Stimulated activated memory B cell treated with anti-CD40 and anti-IgM and Interleukin-4, amounts not matched to agents 10 μg/mL and 1 μg/mL and 100 μg/mL, for 72 hours (primary cell): ENCODE data around the gene ARHGEF11.

ENCODE experiments used
- ATAC-seq: fragments of 150-1000 bp; cut with Tn5 transposase; 2 replicates; pipeline ENCODE4 v1.10.0; 2021
- H3K27ac Mint-ChIP-seq: one replicate; pipeline ENCODE4 v1.8.0; 2022; ENCODE audit warnings: mild to moderate bottlenecking, mixed read lengths
- H3K27me3 Mint-ChIP-seq: one replicate; pipeline ENCODE4 v1.8.0; 2022; ENCODE audit warnings: mixed read lengths
- H3K36me3 Mint-ChIP-seq: one replicate; pipeline ENCODE4 v1.8.0; 2022; ENCODE audit warnings: mixed read lengths
- H3K4me1 Mint-ChIP-seq: one replicate; pipeline ENCODE4 v1.8.0; 2022; ENCODE audit warnings: mixed read lengths
- H3K4me3 Mint-ChIP-seq: one replicate; pipeline ENCODE4 v1.8.0; 2022; ENCODE audit warnings: mild to moderate bottlenecking, moderate library complexity, mixed read lengths
- H3K9me3 Mint-ChIP-seq: one replicate; pipeline ENCODE4 v1.8.0; 2022; ENCODE audit warnings: mixed read lengths

The ARHGEF11 gene

DNA sequence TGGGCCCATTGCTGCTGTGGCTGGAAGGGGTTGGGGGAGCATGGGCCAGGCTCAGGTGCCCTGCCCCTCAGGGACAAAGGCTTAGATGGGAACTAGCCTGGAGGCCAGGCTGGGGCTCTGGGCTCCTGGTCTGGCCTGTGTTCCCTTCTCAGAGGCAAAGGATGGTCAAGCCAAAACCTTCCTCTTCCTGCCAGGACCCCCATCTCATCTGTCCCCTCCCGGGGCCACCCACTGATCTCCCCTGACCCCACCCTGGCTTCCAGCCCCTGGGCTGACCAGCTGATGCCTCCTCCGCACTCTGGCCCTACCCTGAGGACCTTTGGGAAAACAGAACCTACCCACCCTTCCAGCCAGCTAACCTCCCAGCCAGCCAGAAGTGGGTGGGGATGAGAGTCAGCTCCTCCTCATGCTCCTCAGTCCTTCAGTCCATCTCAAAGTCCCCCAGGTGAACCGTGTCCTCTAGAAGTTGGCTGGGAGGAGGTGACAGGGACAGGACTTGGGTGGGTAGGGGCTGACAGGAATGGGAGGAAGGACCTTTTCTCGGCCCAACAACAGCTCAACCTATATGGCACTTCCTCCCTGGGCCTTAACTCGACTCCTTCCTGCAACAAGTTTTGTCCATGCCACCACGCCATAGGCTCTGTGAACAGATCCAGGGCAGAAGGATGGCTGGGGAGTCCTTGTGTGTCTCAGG, 144.5 kb downstream of the ARHGEF11 start:
- Mint-ChIP-seq H3K9me3 (no peaks in the 10 kb centered on the region), H3K4me3 (no peak overlapping the region), H3K27ac (no peak overlapping the region), H3K36me3 (no peaks in the 10 kb centered on the region), H3K27me3 (peaks cover 66% of the 10 kb centered on the region), H3K4me1 (peaks cover 4% of the 10 kb centered on the region)
- ATAC-seq = no peak

DNA sequence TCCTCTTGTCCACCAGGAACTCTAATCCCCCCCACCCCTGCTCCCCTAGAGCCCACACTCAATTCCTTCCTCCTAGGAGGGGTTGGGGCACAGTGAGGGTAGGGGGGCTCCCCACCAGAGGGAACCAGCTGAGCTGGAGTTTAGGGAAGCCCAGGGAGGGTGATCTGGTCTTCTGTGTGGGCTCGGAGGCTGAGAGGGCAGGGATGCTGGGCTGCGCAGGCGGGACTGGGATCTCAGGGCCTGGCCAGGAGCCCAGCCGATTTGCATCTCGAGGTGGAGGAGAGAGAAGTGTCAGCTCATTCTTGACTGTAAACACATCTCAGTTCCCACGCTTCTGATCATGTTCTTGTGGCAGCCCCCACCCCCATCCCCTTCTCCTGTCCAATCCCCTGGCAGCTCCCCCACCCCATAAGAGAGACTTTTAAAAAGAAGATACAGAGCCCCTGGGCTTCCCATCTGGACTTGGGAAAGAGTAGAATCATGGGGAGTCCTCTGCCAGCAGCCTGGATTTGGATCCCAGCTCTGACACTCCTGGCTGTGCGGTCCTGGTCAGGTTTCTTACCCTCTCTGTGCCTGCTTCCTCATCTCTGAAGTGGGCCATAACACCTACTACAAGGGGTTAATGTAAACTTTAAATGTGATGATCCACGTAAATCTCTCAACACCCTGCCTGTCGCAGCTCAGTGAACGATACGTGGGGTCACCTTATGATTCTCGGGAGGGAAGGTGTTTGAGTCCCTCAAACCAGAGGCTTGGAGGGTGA, 145.4 kb downstream of the ARHGEF11 start:
- no peaks in the 10 kb centered on the region for H3K36me3 Mint-ChIP-seq
- H3K9me3 Mint-ChIP-seq = no peaks in the 10 kb centered on the region
- peaks cover 66% of the 10 kb centered on the region for H3K27me3 Mint-ChIP-seq
- H3K4me3 Mint-ChIP-seq = no peak overlapping the region
- H3K27ac Mint-ChIP-seq = no peak overlapping the region
- no peak for ATAC-seq
- peaks cover 4% of the 10 kb centered on the region for H3K4me1 Mint-ChIP-seq

DNA sequence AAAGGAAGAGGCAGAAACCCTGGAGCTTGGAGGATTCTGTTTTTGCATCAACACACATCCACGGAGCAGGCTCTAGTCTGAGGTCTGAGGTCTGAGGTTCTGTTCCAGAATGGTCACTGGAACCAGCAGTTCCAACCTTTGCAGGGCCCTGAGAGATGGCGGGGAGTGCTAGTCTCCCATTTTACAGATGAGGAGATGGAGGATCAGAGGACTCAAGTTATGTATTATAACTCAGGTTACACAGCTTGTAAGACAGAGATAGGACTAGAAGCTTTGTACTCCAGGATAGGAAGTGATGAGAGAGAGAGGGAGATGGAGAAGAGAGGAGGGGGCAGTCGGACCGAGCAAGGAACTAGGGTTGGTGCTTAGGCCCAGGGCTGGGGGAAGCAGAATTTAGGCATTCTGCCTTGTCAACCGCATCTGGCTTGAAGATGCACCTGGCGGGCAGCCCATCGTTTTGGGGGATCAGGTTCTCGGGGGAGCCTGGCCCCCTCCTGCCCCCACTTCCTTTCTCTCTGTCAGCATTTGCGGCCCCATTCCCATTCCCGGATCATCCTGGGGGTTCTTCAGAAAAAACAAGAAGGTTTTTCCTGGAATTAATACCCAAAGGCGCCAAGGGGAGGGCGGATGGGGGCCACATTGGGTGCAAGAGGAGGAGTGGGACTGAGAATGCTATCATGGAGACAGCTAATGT, 146.4 kb downstream of the ARHGEF11 start:
- H3K4me1 Mint-ChIP-seq = peaks cover 4% of the 10 kb centered on the region
- no peak for ATAC-seq
- no peak overlapping the region for H3K27ac Mint-ChIP-seq
- H3K9me3 Mint-ChIP-seq = no peaks in the 10 kb centered on the region
- no peaks in the 10 kb centered on the region for H3K36me3 Mint-ChIP-seq
- peaks cover 73% of the 10 kb centered on the region for H3K27me3 Mint-ChIP-seq
- H3K4me3 Mint-ChIP-seq = no peak overlapping the region

DNA sequence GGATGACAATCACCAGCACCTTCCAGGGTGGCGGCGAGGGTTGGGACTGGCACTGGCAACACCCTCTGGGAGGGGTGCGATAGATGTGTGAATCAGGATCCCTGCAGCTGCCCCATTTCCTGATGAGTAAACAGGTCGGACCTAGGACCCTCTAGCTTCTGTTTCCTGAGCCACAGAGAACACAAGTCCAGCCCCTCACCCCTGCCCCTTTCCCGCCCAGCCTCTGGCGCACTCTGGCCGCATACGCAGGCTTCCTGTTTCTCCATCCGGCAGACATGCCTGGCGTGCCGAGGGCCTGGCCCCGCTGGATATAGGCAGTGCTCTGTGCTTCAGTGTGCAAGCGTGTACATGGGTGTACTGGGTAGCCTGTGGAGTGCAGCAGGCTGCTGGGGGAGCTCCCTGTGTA, 147.4 kb downstream of the ARHGEF11 start:
- H3K27ac Mint-ChIP-seq = no peak overlapping the region
- H3K4me3 Mint-ChIP-seq = no peak overlapping the region
- H3K27me3 Mint-ChIP-seq = peaks cover 83% of the 10 kb centered on the region
- no peaks in the 10 kb centered on the region for H3K36me3 Mint-ChIP-seq
- ATAC-seq = no peak
- H3K4me1 Mint-ChIP-seq = peaks cover 4% of the 10 kb centered on the region
- no peaks in the 10 kb centered on the region for H3K9me3 Mint-ChIP-seq

DNA sequence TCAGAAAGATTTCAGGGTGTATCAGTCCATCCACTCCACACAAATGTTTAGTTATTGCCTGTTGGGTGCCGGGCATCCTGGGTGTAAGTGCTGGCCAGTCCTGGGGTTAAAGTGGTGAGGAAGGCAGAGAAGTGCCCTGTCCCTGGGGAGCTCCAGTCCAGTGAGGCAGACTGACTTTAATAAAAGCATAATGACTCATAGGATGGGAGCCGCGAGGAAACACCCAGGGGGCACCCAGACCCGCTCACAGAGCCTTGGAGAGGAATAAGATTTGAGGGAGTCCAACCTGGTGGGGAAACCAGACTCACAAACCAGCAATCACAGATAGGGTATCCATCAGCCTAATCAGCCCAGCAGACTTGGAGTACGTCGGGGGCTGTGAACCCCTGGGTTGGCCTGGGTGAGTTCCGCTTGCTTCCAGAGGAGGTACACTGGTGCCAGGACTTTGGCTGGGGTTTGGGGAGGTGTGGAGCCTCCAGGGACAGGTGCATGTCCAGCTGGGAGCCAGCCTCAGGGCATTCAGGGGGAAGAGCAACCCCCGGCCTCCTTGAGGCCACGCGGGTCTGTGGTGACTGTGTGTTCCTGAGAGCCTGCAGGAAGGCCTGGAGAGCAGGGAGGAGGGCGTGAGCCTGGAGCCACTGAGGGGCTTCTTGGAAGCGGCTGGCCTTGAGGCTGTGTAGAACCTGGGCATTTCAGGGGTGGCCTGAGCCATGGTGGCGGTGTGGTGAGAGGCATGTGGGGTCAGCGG, 148.3 kb downstream of the ARHGEF11 start:
- Mint-ChIP-seq H3K27ac (no peak overlapping the region), H3K4me1 (peaks cover 4% of the 10 kb centered on the region), H3K36me3 (no peaks in the 10 kb centered on the region), H3K27me3 (peaks cover 88% of the 10 kb centered on the region), H3K9me3 (no peaks in the 10 kb centered on the region), H3K4me3 (no peak overlapping the region)
- no peak for ATAC-seq

DNA sequence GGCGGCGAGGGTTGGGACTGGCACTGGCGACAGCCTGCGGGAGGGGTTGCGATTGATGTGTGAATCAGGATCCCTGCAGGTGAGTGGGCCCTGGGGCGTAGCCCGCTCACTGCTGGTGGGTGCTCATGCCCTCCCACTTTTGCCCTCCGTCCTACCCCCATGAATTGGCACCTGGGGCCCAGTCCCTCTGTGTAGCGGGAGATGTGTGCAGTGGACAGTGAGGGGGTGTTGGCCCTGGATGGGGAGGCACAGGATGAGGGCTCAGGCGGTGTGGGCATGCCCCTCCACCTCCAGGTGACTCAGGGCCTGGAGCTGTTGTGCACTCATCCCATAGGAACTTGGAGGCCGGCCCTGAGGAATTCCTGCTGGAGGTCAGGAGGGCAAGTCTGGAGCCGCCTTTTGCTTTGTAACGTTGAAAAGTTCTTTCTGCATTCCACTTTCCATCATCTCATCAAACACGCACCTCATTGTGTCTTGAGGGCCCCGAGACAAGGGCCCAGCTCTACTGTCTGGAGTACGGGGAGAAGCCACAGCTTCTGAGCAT, 149.0 kb downstream of the ARHGEF11 start:
- no peaks in the 10 kb centered on the region for H3K36me3 Mint-ChIP-seq
- H3K9me3 Mint-ChIP-seq = no peaks in the 10 kb centered on the region
- no peak overlapping the region for H3K4me3 Mint-ChIP-seq
- peaks cover 88% of the 10 kb centered on the region for H3K27me3 Mint-ChIP-seq
- H3K4me1 Mint-ChIP-seq = peaks cover 4% of the 10 kb centered on the region
- no peak overlapping the region for H3K27ac Mint-ChIP-seq
- ATAC-seq = no peak

DNA sequence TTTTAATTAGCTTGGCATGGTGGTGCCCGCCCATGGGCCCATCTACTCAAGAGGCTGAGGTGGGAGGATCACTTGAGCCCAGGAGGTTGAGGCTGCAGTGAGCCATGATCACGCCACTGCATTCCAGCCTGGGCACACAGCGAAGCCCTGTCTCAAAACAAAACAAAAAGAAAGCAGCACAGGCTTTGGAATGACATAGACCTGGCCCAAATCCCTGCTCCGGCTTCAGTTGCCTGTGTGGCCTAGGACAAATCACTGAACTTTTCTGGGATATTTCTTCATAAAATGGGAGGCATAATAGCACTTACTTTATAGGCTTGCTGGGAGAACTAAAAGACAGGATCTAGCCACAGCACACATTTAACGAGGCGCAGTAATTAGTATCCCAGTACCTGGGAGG, 149.6 kb downstream of the ARHGEF11 start:
- H3K36me3 Mint-ChIP-seq = no peaks in the 10 kb centered on the region
- no peak for ATAC-seq
- no peaks in the 10 kb centered on the region for H3K9me3 Mint-ChIP-seq
- H3K27me3 Mint-ChIP-seq = peaks cover 88% of the 10 kb centered on the region
- no peak overlapping the region for H3K27ac Mint-ChIP-seq
- H3K4me1 Mint-ChIP-seq = peaks cover 4% of the 10 kb centered on the region
- H3K4me3 Mint-ChIP-seq = no peak overlapping the region

DNA sequence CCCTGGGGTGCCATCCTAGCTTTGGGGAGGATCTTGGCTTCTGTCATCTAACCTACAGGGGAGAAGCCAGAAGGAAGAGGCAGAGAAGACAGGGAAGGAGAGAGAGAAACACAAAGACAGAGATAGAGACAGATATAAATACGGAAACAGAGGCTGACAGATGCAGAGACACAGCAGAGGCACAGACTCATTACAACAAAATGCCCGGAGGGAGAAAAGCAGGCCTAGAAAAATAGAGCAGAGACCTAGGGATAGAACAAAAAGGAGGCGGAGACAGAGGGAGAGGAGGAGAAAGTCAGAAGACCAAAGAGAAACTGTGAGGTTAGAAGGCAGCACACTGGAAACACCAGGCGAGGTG, 150.1 kb downstream of the ARHGEF11 start:
- peaks cover 90% of the 10 kb centered on the region for H3K27me3 Mint-ChIP-seq
- H3K36me3 Mint-ChIP-seq = no peaks in the 10 kb centered on the region
- peaks cover 5% of the 10 kb centered on the region for H3K4me1 Mint-ChIP-seq
- no peak overlapping the region for H3K27ac Mint-ChIP-seq
- no peaks in the 10 kb centered on the region for H3K9me3 Mint-ChIP-seq
- H3K4me3 Mint-ChIP-seq = no peak overlapping the region
- ATAC-seq = no peak

DNA sequence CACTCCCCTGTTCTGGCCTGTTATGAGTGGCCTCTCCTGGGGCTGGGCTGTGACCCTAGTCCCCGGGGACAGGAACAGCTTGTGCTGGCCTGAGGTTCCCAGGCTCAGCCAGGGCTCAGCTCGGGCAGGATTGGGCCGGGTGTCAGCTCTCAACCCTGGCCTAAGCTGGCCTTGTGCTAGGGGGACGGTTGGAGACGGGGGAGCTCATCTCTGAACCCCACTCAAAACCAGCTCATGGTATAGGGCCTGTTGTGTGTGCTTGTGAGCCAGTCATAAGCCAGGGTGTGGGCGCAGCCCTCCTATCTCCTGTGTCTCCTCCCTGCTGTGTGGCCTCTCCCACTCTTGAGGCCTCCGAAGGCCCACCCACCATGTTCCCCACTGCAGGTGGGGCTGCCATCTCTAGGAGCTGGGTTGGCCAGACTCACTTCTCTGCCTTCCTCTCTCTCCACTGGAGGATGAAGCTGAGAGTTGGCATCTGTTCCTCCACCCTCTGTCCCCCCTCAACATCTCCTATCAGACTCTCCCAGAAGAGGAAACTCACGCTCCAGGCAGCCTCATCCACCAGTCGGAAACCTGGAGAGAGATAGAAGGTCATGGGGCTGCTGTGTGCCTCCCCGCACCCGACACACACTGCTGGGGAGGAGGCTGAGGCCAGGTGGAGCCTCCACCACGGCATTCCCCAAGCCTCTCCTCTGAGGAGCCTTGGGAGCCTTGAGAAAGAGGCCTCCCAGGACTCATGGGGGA, 150.7 kb downstream of the ARHGEF11 start:
- peak; percentile 13 for ATAC-seq
- Mint-ChIP-seq H3K9me3 (no peaks in the 10 kb centered on the region), H3K4me1 (peaks cover 10% of the 10 kb centered on the region), H3K27me3 (peaks cover 96% of the 10 kb centered on the region), H3K4me3 (no peak overlapping the region), H3K36me3 (no peaks in the 10 kb centered on the region), H3K27ac (no peak overlapping the region)

DNA sequence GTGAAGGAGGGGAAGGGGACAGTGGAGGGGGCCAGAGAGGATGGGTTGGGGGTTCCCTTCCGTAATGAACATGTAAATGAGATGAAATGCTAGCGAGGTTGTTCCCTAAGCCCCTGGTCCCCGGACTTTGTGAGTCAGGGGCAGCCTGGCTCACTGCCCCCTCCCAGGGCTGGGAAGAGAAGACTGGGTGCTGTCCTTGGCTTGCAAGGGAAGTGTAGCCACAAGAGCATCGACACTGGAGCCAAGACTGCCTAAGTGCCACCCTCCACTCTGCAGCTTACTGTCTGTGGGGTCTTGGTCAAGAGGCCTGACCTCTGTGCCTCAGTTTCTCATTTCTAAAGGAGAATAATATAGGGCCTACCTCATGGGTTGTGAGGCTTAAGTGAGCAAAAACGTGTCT, 151.5 kb downstream of the ARHGEF11 start:
- Mint-ChIP-seq H3K27ac (no peak overlapping the region), H3K4me1 (peaks cover 10% of the 10 kb centered on the region), H3K9me3 (no peaks in the 10 kb centered on the region), H3K36me3 (no peaks in the 10 kb centered on the region), H3K4me3 (no peak overlapping the region), H3K27me3 (peaks cover 99% of the 10 kb centered on the region)
- no peak for ATAC-seq

DNA sequence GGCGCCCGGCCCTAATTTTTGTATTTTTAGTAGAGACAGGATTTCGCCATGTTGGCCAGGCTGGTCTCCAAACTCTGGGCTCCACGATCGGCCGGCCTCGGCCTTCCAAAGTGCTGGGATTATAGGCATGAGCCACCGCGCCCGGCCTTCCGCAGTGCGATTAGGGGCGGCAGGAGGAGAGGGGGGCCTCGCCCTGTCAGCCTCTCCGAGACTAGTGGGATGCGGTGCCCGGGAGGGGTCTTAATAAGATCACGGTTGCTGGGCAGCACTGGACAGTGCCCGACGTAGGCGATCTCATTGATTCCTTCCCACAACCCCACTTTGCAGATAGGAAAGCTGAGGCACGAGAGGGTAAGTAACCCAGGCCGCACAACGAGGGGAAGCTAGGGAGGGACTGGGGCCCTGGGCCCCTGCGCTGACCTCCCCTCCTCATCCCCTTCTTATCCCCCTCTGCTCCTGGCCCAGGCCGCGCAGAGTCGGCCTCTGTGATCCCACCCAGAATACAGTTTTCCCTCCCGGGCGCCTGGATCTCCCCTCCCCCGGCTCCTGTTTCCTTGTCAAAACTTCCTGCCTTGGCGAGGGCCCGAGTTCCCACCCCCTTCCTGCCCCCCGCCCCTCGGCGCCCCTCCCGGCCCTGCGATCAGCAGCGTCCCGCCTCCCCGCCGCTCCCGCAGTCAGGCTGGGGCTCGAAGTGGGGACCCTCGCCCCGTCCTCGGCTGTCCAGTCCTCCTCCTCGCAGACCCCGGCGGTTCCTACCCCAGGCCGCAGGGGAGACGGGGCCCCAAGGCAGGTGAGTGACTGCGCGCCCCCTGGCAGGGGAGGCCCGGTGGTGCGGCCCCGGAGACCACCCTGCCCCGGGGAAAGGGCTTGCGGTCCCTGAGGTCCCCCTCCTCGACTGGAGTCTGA, 152.2 kb downstream of the ARHGEF11 start, which contains the start of gene PEAR1:
TSS of gene PEAR1 (plus strand) at position 671 of the 906 bp plus-strand sequence. CDS start 10,209 bp downstream, outside the sequence.
- H3K36me3 Mint-ChIP-seq = no peaks in the 10 kb centered on the region
- H3K9me3 Mint-ChIP-seq = no peaks in the 10 kb centered on the region
- no peak within 1 kb of the TSS for H3K27ac Mint-ChIP-seq
- H3K4me3 Mint-ChIP-seq = peak within 1 kb of the TSS; percentile 15
- no peak for ATAC-seq
- peaks cover 99% of the 10 kb centered on the region for H3K27me3 Mint-ChIP-seq
- peaks cover 8% of the 10 kb centered on the region for H3K4me1 Mint-ChIP-seq

DNA sequence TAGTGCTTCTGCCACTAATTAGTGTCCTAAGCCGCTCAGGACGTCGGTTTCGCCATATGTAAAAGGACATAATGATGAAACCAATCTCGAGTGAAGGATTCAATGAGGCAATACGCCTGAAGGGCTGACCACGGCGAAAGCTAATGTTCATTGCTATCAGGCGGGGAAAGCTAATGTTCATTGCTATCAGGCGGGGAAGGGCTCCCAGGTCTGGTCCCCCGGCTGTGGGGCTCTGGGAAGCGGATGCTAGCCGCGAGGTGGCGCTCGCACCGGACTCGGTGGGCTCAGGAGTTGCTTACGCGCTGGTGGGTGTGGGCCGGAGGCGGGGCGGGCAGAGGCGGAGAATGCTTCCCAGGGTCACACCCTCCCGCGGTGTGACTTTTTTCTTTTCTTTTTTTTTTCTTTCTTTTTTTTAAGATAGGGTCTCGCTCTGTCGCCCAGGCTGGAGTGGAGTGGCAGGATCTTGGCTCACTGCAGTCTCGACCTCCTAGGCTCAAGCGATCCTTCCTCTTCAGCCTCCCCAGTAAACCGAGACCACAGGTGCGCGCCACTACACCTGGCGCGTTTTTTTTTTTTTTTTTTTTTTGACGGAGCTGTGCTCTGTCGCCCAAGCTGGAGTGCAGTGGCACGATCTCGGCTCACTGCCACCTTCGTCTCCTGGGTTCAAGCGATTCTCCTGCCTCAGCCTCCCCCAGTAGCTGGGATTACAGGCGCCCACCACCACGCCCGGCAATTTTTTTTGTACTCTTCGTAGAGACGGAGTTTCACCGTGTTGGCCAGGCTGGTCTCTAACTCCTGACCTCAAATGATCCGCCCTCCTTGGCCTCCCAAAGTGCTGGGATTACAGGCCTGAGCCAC, 153.1 kb downstream of the ARHGEF11 start:
- H3K4me1 Mint-ChIP-seq = peaks cover 6% of the 10 kb centered on the region
- no peaks in the 10 kb centered on the region for H3K9me3 Mint-ChIP-seq
- H3K4me3 Mint-ChIP-seq = peak overlapping the region; percentile 15
- no peak overlapping the region for H3K27ac Mint-ChIP-seq
- ATAC-seq = peak; percentile 67
- H3K27me3 Mint-ChIP-seq = peaks cover 99% of the 10 kb centered on the region
- H3K36me3 Mint-ChIP-seq = no peaks in the 10 kb centered on the region
